ENCODE measurements around the gene TSPAN5.

TSPAN5 gene

DNA sequence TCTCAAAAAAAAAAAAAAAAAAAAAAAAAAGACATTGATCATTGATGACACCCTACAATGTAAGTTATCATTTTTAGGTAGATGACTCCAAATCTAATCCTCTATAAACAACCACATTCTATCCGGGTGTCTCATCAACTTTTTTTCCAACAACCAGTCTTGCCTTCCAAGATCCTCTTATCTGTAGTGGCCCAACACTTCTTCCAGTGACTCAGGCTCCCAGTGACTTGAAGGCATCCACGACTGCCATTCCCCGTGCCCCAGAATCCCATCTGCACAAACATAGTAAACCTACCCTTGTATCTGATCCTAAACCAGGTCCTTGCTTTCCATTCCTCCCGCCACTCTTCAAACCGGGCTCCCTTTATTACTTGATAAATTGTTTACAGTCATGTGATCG is 15.6 kb upstream of the TSPAN5 start:
- no peak for DNase-seq (ENCODE audit: low spot score)
- TF ChIP-seq, protein P1, sequence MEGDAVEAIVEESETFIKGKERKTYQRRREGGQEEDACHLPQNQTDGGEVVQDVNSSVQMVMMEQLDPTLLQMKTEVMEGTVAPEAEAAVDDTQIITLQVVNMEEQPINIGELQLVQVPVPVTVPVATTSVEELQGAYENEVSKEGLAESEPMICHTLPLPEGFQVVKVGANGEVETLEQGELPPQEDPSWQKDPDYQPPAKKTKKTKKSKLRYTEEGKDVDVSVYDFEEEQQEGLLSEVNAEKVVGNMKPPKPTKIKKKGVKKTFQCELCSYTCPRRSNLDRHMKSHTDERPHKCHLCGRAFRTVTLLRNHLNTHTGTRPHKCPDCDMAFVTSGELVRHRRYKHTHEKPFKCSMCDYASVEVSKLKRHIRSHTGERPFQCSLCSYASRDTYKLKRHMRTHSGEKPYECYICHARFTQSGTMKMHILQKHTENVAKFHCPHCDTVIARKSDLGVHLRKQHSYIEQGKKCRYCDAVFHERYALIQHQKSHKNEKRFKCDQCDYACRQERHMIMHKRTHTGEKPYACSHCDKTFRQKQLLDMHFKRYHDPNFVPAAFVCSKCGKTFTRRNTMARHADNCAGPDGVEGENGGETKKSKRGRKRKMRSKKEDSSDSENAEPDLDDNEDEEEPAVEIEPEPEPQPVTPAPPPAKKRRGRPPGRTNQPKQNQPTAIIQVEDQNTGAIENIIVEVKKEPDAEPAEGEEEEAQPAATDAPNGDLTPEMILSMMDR (IDR thresholded peaks at IDR 0.05; ENCODE audit: extremely low read depth, insufficient read depth, missing control alignments) = no peak
- in situ Hi-C loops (cut with MboI; ENCODE audit: low pct_unique_long_range_greater_than_20kb, low sequenced_read_pairs, unreplicated experiment) = no loop called here

DNA sequence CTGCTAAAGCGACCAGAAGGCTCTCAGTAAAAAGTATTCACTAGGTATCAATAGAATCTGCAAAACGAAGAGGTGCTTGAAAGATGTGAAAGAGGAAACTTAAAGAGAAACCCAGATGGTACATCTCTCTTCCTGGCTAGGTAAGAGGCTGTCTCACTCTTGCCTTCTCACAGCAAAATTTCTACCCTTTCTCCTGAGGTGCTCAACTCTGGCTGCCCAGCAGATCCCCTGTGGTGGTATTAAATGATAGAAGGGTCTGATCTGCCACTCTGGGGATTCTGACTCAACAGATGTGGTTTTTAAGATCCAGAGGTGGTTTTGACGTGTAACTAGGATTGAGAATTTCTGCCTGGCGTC is 14.9 kb upstream of the TSPAN5 start:
- TF ChIP-seq, protein P1 (IDR thresholded peaks at IDR 0.05; ENCODE audit: extremely low read depth, insufficient read depth, missing control alignments) = no peak
- in situ Hi-C loops (cut with MboI; ENCODE audit: low pct_unique_long_range_greater_than_20kb, low sequenced_read_pairs, unreplicated experiment) = no loop called here
- DNase-seq (ENCODE audit: low spot score) = no peak

DNA sequence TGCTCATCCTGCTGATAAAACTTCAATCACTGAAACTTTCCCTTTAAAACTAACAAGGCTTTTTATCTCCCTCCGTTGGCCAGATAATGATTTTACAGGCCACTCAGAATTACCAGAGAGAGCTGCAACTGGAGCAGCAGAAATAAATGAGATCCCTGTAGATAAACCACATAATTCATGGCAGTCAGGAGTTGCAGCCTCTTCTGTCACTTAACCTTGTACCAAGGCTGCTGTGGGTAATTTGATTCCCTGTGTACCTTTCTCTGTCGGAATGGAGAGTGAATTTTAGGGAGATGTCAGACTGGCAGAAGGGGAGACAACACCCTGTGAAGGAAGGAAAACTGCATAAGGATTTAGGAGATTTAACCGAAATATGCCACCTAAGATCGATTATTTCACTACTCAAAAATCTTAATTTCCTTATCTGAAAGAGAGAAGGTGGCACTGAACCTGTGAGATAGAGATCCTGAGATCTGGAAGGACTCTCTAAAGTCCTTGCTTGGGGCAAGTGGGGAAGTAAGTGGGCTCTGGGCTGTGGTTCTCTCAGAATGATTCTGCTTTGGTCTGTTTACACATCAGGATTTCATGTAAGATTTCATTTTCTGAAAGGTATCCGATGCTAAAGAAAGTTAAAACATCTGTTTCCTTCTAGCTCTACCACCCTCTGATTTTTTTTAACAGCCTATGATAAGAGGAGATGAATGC is 14.3 kb upstream of the TSPAN5 start:
- in situ Hi-C loops (cut with MboI; ENCODE audit: low pct_unique_long_range_greater_than_20kb, low sequenced_read_pairs, unreplicated experiment) = no loop called here
- TF ChIP-seq, protein P1 (IDR thresholded peaks at IDR 0.05; ENCODE audit: extremely low read depth, insufficient read depth, missing control alignments) = no peak
- no peak for DNase-seq (ENCODE audit: low spot score)

DNA sequence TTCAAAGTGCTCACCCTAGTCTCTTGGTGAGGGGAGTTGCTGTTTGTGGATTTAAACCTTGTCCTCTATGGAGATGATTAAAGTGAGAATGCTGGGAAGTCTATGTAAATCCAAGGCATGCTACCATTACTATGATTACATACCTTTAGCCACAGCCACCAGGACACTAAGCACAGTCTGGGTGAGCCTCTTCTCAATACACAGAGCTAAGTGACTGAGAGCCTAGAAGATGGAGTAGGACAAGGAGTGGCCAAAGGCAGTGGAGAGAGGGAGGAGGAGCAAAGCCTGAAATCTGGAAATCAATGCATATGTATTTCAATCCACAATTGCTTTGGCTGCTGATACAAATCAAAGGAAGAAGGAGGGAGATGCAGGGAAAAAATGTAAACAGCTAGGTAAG is 12.7 kb upstream of the TSPAN5 start:
- in situ Hi-C loops (cut with MboI; ENCODE audit: low pct_unique_long_range_greater_than_20kb, low sequenced_read_pairs, unreplicated experiment) = no loop called here
- DNase-seq (ENCODE audit: low spot score) = no peak
- TF ChIP-seq, protein P1 (IDR thresholded peaks at IDR 0.05; ENCODE audit: extremely low read depth, insufficient read depth, missing control alignments) = no peak

DNA sequence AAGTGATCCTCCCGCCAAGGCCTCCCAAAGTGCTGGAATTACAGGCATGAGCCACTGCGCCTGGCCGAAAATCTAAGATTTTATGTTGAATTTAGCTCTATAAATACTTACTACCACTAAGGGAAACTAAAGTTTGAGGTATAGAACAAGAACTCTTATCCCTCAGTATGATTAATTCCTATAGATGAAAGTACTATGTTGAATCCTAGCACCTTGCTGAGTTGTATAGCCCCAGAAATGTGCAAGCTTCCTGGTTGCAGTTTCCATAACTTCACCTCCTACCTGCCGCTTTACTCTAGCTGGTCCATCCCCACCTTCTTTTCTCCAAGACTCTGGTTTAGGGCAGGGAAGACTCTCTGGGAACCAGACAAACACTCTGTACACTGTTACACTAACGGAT is 11.8 kb upstream of the TSPAN5 start:
- TF ChIP-seq, protein P1 (IDR thresholded peaks at IDR 0.05; ENCODE audit: extremely low read depth, insufficient read depth, missing control alignments) = no peak
- in situ Hi-C loops (cut with MboI; ENCODE audit: low pct_unique_long_range_greater_than_20kb, low sequenced_read_pairs, unreplicated experiment) = no loop called here
- DNase-seq (ENCODE audit: low spot score) = no peak

DNA sequence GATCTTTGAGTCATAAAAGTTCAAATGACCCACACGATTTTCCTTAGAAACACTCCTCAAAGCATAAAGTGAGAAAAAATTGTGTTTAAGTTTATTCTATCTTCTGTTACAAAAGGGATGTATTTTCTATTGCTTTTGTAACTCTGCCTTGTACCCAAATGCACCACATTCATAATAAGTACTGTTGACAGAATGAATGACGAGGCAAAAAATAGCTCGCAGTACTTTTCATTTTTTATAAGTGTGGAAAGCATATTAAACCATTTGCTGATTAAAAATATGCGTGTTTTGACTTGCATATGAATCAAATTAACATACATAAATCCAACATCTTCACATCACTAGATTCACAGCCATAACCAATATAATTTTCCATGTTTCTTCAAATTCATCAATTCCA is 11.2 kb upstream of the TSPAN5 start:
- TF ChIP-seq, protein P1 (IDR thresholded peaks at IDR 0.05; ENCODE audit: extremely low read depth, insufficient read depth, missing control alignments) = no peak
- in situ Hi-C loops (cut with MboI; ENCODE audit: low pct_unique_long_range_greater_than_20kb, low sequenced_read_pairs, unreplicated experiment) = no loop called here
- no peak for DNase-seq (ENCODE audit: low spot score)
